Body of pancreas (tissue), 4 donors: Measurements from ENCODE around the gene FBXW8.

Experiments used
- POLR2A ChIP-seq, 3 donors: fragments of 450-650 bp; IDR thresholded peaks; one replicate each; pipeline ENCODE4 v1.6.1; 2016; ENCODE audit warnings: antibody characterized with exemption in 3 of 3, mild to moderate bottlenecking in 2 of 3
- TF ChIP-seq, protein P1 (sequence below), 7 experiments: fragments of 450-650 bp in 4 of 7; fragments of 200-600 bp in 3 of 7; sonication (generic) in 3 of 7; IDR thresholded peaks; one replicate each; pipeline ENCODE4 v1.5.1; 2016 to 2019; ENCODE audit warnings: antibody characterized with exemption in 7 of 7

DNA sequence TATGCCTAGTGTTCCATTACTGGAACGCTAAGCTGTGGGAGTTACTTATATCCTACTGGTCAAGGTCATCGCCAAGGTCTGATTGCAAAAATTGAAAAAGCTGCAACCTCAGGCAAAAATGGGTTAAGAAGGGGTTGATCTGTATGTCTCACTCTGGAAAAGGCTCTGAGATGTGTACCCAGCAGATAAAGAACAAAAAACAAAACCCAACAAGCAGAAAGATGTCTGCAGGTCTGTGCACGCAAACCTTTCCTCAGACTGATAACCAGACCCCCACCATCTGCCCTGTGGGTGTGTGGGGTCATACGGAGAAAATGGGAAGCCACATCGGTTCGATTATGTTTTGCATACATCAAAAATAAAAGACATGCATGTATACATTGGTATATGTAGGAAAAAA is 132.1 kb downstream of the FBXW8 start:
- TF ChIP-seq POLR2A (IDR thresholded peaks at IDR 0.05) = no peak
- TF ChIP-seq, protein P1, sequence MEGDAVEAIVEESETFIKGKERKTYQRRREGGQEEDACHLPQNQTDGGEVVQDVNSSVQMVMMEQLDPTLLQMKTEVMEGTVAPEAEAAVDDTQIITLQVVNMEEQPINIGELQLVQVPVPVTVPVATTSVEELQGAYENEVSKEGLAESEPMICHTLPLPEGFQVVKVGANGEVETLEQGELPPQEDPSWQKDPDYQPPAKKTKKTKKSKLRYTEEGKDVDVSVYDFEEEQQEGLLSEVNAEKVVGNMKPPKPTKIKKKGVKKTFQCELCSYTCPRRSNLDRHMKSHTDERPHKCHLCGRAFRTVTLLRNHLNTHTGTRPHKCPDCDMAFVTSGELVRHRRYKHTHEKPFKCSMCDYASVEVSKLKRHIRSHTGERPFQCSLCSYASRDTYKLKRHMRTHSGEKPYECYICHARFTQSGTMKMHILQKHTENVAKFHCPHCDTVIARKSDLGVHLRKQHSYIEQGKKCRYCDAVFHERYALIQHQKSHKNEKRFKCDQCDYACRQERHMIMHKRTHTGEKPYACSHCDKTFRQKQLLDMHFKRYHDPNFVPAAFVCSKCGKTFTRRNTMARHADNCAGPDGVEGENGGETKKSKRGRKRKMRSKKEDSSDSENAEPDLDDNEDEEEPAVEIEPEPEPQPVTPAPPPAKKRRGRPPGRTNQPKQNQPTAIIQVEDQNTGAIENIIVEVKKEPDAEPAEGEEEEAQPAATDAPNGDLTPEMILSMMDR (IDR thresholded peaks at IDR 0.05) = no peak
